ENCODE data around the gene PRKG1.

DNA sequence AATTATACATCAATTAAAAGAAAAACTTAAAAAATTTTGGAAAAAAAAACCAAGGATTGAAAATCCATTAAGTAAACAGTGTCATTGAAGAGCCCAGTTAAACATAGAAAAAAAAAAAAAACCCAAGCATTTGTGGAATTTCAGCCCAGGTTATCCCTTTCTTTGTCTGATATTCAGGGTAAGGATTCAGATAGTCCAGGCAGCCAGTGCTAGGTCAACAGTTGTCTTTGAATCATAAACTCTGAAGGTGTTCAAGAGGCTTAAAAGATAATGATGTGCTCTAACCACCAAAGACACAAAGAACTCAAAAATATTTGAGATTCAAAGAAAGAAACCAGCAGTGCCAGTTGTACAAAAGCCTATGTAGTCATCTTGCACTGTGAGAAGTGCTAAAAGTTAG is 969.5 kb downstream of the PRKG1 start:
- TF ChIP-seq, protein P1, sequence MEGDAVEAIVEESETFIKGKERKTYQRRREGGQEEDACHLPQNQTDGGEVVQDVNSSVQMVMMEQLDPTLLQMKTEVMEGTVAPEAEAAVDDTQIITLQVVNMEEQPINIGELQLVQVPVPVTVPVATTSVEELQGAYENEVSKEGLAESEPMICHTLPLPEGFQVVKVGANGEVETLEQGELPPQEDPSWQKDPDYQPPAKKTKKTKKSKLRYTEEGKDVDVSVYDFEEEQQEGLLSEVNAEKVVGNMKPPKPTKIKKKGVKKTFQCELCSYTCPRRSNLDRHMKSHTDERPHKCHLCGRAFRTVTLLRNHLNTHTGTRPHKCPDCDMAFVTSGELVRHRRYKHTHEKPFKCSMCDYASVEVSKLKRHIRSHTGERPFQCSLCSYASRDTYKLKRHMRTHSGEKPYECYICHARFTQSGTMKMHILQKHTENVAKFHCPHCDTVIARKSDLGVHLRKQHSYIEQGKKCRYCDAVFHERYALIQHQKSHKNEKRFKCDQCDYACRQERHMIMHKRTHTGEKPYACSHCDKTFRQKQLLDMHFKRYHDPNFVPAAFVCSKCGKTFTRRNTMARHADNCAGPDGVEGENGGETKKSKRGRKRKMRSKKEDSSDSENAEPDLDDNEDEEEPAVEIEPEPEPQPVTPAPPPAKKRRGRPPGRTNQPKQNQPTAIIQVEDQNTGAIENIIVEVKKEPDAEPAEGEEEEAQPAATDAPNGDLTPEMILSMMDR (IDR thresholded peaks at IDR 0.05; ENCODE audit: low read depth, low read length, missing input control), result no peak
- TF ChIP-seq GABPA (IDR thresholded peaks at IDR 0.05 in 1 of 2, conservative IDR thresholded peaks at IDR 0.05 in 1 of 2), result no peak
- no peak for TF ChIP-seq NR2F2 (IDR thresholded peaks at IDR 0.05)
